A673 (cell line): ENCODE results near the gene FRAT1.
"Not testable (repeated sequence)": the region's sequence is repeated elsewhere in the genome, so short reads cannot be mapped to it uniquely, and the experiment has no call there.

Experiments
- EZH2 ChIP-seq: fragments of 200-600 bp; sonication (generic); IDR thresholded peaks from 2 replicates; pipeline ENCODE4 v1.6.1; 2017; ENCODE audit warnings: borderline replicate concordance, low read depth, mild to moderate bottlenecking, mixed read lengths, antibody characterized with exemption, low read length; ENCODE audit not compliant: poor library complexity, severe bottlenecking
- TF ChIP-seq, protein P1 (sequence below): fragments of 300-800, 200-600 bp; sonication (generic); conservative IDR thresholded peaks from 2 replicates; pipeline ENCODE4 v1.5.1; 2017; ENCODE audit warnings: low read depth, mild to moderate bottlenecking, antibody characterized with exemption, low read length, moderate library complexity, mixed read lengths

DNA sequence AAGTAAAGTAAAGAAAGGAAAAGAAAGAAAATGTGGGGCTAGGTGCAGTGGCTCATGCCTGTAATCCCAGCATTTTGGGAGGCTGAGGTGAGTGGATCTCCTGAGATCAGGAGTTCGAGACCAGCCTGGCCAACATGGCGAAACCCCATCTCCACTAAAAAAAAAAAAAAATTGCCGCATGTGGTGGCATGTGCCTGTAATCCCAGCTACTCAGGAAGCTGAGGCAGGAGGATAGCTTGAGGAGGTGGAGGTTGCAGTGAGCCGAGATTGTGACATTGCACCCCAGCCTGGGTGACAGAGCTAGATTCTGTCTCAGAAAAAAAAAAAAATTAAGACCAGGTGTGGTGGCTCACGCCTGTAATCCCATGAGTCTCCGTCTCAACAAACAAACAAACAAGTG lies 24.6 kb downstream of the FRAT1 start:
- TF ChIP-seq, protein P1, sequence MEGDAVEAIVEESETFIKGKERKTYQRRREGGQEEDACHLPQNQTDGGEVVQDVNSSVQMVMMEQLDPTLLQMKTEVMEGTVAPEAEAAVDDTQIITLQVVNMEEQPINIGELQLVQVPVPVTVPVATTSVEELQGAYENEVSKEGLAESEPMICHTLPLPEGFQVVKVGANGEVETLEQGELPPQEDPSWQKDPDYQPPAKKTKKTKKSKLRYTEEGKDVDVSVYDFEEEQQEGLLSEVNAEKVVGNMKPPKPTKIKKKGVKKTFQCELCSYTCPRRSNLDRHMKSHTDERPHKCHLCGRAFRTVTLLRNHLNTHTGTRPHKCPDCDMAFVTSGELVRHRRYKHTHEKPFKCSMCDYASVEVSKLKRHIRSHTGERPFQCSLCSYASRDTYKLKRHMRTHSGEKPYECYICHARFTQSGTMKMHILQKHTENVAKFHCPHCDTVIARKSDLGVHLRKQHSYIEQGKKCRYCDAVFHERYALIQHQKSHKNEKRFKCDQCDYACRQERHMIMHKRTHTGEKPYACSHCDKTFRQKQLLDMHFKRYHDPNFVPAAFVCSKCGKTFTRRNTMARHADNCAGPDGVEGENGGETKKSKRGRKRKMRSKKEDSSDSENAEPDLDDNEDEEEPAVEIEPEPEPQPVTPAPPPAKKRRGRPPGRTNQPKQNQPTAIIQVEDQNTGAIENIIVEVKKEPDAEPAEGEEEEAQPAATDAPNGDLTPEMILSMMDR: not testable (repeated sequence)
- not testable (repeated sequence) for TF ChIP-seq EZH2
